Mucosa of descending colon (tissue), 3 donors: ENCODE data around the gene NDUFS5. TPM values are rescaled to one million over a fixed set of nuclear protein-coding genes. Genes with fewer than 3 reads are reported as not detected.

ENCODE experiments used
- ATAC-seq: fragments of 200-7000 bp; cut with Tn5 transposase; one replicate; pipeline ENCODE4 v1.9.1; 2020; ENCODE audit warnings: mild to moderate bottlenecking, moderate library complexity
- DNase-seq, 3 donors: peaks; one replicate each; pipeline ENCODE4 v3.0.0-alpha.2; 2020
- H3K36me3 ChIP-seq: fragments of 200-600 bp; one replicate; pipeline ENCODE4 v1.8.0; 2021; ENCODE audit warnings: low read depth, mild to moderate bottlenecking
- H3K4me1 ChIP-seq: fragments of 200-600 bp; one replicate; pipeline ENCODE4 v1.8.0; 2021; ENCODE audit warnings: low read depth, mild to moderate bottlenecking
- H3K4me3 ChIP-seq: fragments of 200-600 bp; one replicate; pipeline ENCODE4 v1.8.0; 2021; ENCODE audit warnings: mild to moderate bottlenecking
- H3K9me3 ChIP-seq: fragments of 200-600 bp; one replicate; pipeline ENCODE4 v1.8.0; 2021; ENCODE audit warnings: mild to moderate bottlenecking
- CTCF ChIP-seq: fragments of 200-600 bp; IDR thresholded peaks from one replicate; pipeline ENCODE4 v1.8.0; 2022; ENCODE audit warnings: antibody characterized with exemption, mild to moderate bottlenecking
- intact Hi-C, 2 donors: fragments of 100-400 bp; cut with DNase I in 1 of 2; cut with micrococcal nuclease in 1 of 2; formaldehyde crosslinking; loops; one replicate each; pipeline versions ENCODE4 v1.11.0 to v1.11.1; 2022; cut with DNase I, micrococcal nuclease
- total RNA-seq, 3 donors: library from RNA; stranded (reverse); fragmentation: NEBNext Ultra II Directional in 2 of 3; extraction: Animal tissue kit (Norgen Biotek cat#: 25700) in 2 of 3; gene quantifications; one replicate each; pipeline versions ENCODE4 v1.2.1 to v1.2.4, GENCODE V29; 2021 to 2023
- donor health status: DM: no; HTN: no; CAD: no; lungs with moderate emphysema.
- donor health status: DM: no; HTN: no; CAD: no.
- donor health status: DM: no; HTN: yes; CAD: no.

The NDUFS5 gene
- total RNA-seq, 3 donors from 2014 or later = 167 to 224 (median 183) TPM

GRCh38 chr1:39080269-39080826 lies 54.2 kb downstream of the NDUFS5 start:
- ATAC-seq (peak; percentile 10), DNase-seq (no peak)
- H3K4me1 ChIP-seq = peaks cover 5% of the 10 kb centered on the region
- no peak overlapping the region for H3K4me3 ChIP-seq
- TF ChIP-seq CTCF = no peak
- H3K9me3 ChIP-seq = no peaks in the 10 kb centered on the region
- H3K36me3 ChIP-seq = no peaks in the 10 kb centered on the region
- intact Hi-C loops = no loop called here

- TF ChIP-seq CTCF = no peak
- no peak for DNase-seq
- Histone ChIP-seq H3K9me3 (no peaks in the 10 kb centered on the region), H3K36me3 (no peaks in the 10 kb centered on the region), H3K4me3 (no peak overlapping the region), H3K4me1 (peaks cover 5% of the 10 kb centered on the region)
- intact Hi-C loops = no loop called here
- ATAC-seq = no peak
Observed at GRCh38 chr1:39080831-39081270, 54.7 kb downstream of the NDUFS5 start.

- Histone ChIP-seq H3K36me3 (no peaks in the 10 kb centered on the region), H3K4me1 (peaks cover 5% of the 10 kb centered on the region), H3K9me3 (no peaks in the 10 kb centered on the region), H3K4me3 (no peak overlapping the region)
- ATAC-seq (peak; percentile 67), DNase-seq (peak in 1 of 3 donors; percentile 52)
- intact Hi-C loops = no loop called here
- no peak for TF ChIP-seq CTCF
Observed at GRCh38 chr1:39081271-39082009, 55.3 kb downstream of the NDUFS5 start.

DNA sequence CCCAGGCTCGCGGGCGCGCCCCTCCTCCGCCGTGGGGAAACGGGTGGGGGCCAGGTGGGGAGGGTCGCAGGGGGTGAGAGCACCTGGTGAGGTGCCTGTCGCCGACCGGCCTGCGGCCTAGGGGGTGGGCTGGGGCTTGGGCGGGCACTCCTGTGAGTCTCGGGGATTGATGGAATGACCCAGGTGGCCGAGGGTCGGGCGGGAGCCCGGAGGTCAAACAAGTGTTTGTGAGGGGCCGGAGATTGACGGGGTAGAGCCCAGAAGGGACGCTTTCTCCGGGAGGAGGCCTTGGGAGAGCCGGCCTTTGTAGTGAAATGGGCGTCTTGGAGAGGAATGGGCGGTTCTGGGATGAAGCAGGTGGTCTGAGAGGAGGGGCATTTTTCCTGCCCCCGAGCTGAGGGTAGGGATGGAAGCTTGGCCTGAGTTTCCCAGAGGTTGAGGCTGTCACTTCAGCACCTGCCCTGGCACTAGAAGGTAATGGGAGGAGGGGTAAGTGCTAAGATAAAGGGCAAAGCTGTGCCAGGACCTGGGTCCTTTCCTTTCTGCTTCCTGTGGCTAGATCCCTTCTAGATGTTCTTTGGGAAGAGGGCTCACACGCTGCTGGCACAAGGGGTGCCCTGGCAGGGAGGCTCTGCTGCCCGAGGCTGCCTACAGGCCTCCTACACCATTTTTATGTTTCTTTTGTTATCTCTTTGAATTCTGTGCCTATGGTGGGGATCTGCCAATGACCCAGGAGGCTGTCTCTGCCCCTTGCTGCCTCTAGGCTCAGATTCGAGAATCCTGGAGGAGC lies 56.1 kb downstream of the NDUFS5 start:
- no peaks in the 10 kb centered on the region for H3K36me3 ChIP-seq
- H3K4me3 ChIP-seq = no peak overlapping the region
- no peak for ATAC-seq
- intact Hi-C loops = no loop called here
- H3K4me1 ChIP-seq = peaks cover 8% of the 10 kb centered on the region
- no peak for DNase-seq
- TF ChIP-seq CTCF = no peak
- no peaks in the 10 kb centered on the region for H3K9me3 ChIP-seq

- no peak for ATAC-seq
- H3K4me1 ChIP-seq = peaks cover 8% of the 10 kb centered on the region
- TF ChIP-seq CTCF = no peak
- H3K4me3 ChIP-seq = no peak overlapping the region
- H3K36me3 ChIP-seq = no peaks in the 10 kb centered on the region
- DNase-seq = no peak
- H3K9me3 ChIP-seq = no peaks in the 10 kb centered on the region
- intact Hi-C loops = no loop called here
Observed at GRCh38 chr1:39082811-39083576, 56.8 kb downstream of the NDUFS5 start.
